A549 (cell line): Measurements from ENCODE around the gene OPRL1. TPM values are rescaled to one million over a fixed set of nuclear protein-coding genes. Genes with fewer than 3 reads are reported as not detected.

ENCODE experiments used
- ATAC-seq, 2 experiments: fragments of 200-7000 bp in 1 of 2; fragments of >200 bp in 1 of 2; cut with Nextera tagmentation in 1 of 2; cut with Tn5 transposase in 1 of 2; 3 replicates each; pipeline versions ENCODE4 v1.8.0 to v1.9.1; 2018 to 2020; ENCODE audit warnings: mild to moderate bottlenecking in 1 of 2, moderate library complexity in 1 of 2
- CTCF ChIA-PET: fragments of 300-600 bp; sonication (Branson Sonifier 250); formaldehyde crosslinking; extraction: SDS; loops from one replicate; lab custom pipeline; 2021; ENCODE audit warnings: antibody characterized with exemption, inconsistent platforms; lab: Yijun Ruan, JAX
- POLR2A ChIA-PET: fragments of 350-600 bp; formaldehyde crosslinking; extraction: SDS; loops from one replicate; lab custom pipeline; 2021; ENCODE audit warnings: antibody characterized with exemption, inconsistent platforms; lab: Yijun Ruan, JAX
- DNase-seq, 2 experiments: peaks; one replicate each; pipeline versions ENCODE4 v3.0.0 to v3.0.0-alpha.2; 2011 to 2016; ENCODE audit warnings: low read depth in 1 of 2, low spot score in 1 of 2
- FAIRE-seq: peaks from 2 replicates; lab custom pipeline; 2011; peaks lifted over from hg19 to GRCh38; lab: Jason Lieb, UNC
- H3K27ac ChIP-seq, 2 experiments: fragments of >200 bp; sonication (Bioruptor Twin); formaldehyde crosslinking; 3 replicates each; pipeline ENCODE4 v1.5.1; 2016 to 2017
- H3K4me1 ChIP-seq: fragments of >200 bp; sonication (Bioruptor Twin); formaldehyde crosslinking; 3 replicates; pipeline ENCODE4 v1.6.1; 2016
- H3K4me2 ChIP-seq: fragments of >200 bp; sonication (Bioruptor Twin); formaldehyde crosslinking; 3 replicates; pipeline ENCODE4 v1.6.1; 2016
- H3K4me3 ChIP-seq: fragments of >200 bp; sonication (Bioruptor Twin); formaldehyde crosslinking; 3 replicates; pipeline ENCODE4 v1.5.1; 2016
- H3K9me3 ChIP-seq: fragments of >200 bp; sonication (Bioruptor Twin); formaldehyde crosslinking; 3 replicates; pipeline ENCODE4 v1.6.1; 2016
- ATOH8 ChIP-seq: fragments of 250-450 bp; sonication (Bioruptor Pico); IDR thresholded peaks from 2 replicates; pipeline ENCODE4 v1.5.0; 2020; ENCODE audit warnings: low read depth, mild to moderate bottlenecking, moderate library complexity
- BCL3 ChIP-seq: fragments of >200 bp; sonication (Bioruptor Twin); formaldehyde crosslinking; IDR thresholded peaks from 3 replicates; pipeline ENCODE4 v1.6.1; 2016
- CEBPB ChIP-seq, 2 experiments: fragments of >200 bp in 1 of 2; sonication (Bioruptor Twin) in 1 of 2; formaldehyde crosslinking in 1 of 2; IDR thresholded peaks; 2 replicates each; pipeline ENCODE4 v1.6.1; 2012 to 2016
- CHD4 ChIP-seq: fragments of 200-600 bp; sonication (generic); IDR thresholded peaks from 2 replicates; pipeline ENCODE4 v1.6.1; 2016; ENCODE audit warnings: antibody characterized with exemption, mild to moderate bottlenecking, borderline replicate concordance
- E2F6 ChIP-seq: IDR thresholded peaks from 2 replicates; pipeline ENCODE4 v1.6.1; 2012; ENCODE audit warnings: low read depth, borderline replicate concordance
- EP300 ChIP-seq, 2 experiments: fragments of >200 bp; sonication (Bioruptor Twin); formaldehyde crosslinking; IDR thresholded peaks; 2 replicates in 1 of 2; 3 replicates in 1 of 2; pipeline ENCODE4 v1.6.1; 2016 to 2017
- GATA3 ChIP-seq: IDR thresholded peaks from 2 replicates; pipeline ENCODE4 v1.6.1; 2012; ENCODE audit warnings: borderline replicate concordance
- HOXA7 ChIP-seq: fragments of 250-450 bp; sonication (Bioruptor Pico); IDR thresholded peaks from 2 replicates; pipeline ENCODE4 v1.5.0; 2020; ENCODE audit warnings: mild to moderate bottlenecking, moderate library complexity
- HOXB5 ChIP-seq: fragments of 250-450 bp; sonication (Bioruptor Pico); IDR thresholded peaks from 2 replicates; pipeline ENCODE4 v1.5.0; 2020; ENCODE audit warnings: mild to moderate bottlenecking, moderate library complexity
- KDM1A ChIP-seq: fragments of 200-600 bp; sonication (generic); IDR thresholded peaks from 2 replicates; pipeline ENCODE4 v1.6.1; 2016; ENCODE audit warnings: low read depth, mild to moderate bottlenecking
- NR3C1 ChIP-seq: fragments of >200 bp; sonication (Bioruptor Twin); formaldehyde crosslinking; IDR thresholded peaks from 3 replicates; pipeline ENCODE4 v1.6.1; 2017
- RAD21 ChIP-seq, 2 experiments: fragments of >200 bp in 1 of 2; sonication (Bioruptor Twin) in 1 of 2; formaldehyde crosslinking in 1 of 2; IDR thresholded peaks in 1 of 2; conservative IDR thresholded peaks in 1 of 2; 2 replicates in 1 of 2; 3 replicates in 1 of 2; pipeline ENCODE4 v1.6.1; 2012 to 2018; ENCODE audit warnings: inconsistent platforms in 1 of 2
- RARB ChIP-seq: fragments of 250-450 bp; sonication (Bioruptor Pico); IDR thresholded peaks from 2 replicates; pipeline ENCODE4 v1.8.0; 2021; ENCODE audit warnings: mild to moderate bottlenecking, moderate library complexity
- RCOR1 ChIP-seq: fragments of 150-350 bp; IDR thresholded peaks from 2 replicates; pipeline ENCODE4 v1.6.1; 2014; ENCODE audit warnings: antibody characterized with exemption, low read length, low read depth
- SMC3 ChIP-seq: fragments of >200 bp; sonication (Bioruptor Twin); formaldehyde crosslinking; IDR thresholded peaks from 3 replicates; pipeline ENCODE4 v1.6.1; 2018; ENCODE audit warnings: inconsistent platforms
- ZC3H11A ChIP-seq: fragments of 450-650 bp; IDR thresholded peaks from 2 replicates; pipeline ENCODE4 v1.6.1; 2014; ENCODE audit warnings: antibody characterized with exemption, mild to moderate bottlenecking
- ZNF302 ChIP-seq: fragments of 250-450 bp; sonication (Bioruptor Pico); IDR thresholded peaks from 2 replicates; pipeline ENCODE4 v1.9.0; 2021; ENCODE audit warnings: inconsistent platforms, mild to moderate bottlenecking, moderate library complexity
- ZSCAN20 ChIP-seq: fragments of 250-450 bp; sonication (Bioruptor Pico); IDR thresholded peaks from 2 replicates; pipeline ENCODE4 v1.8.0; 2022; ENCODE audit warnings: mild to moderate bottlenecking, moderate library complexity
- WGBS: methylation state at CpG from one replicate; pipeline ENCODE4 v1.1.6; 2017; ENCODE audit errors: missing lambda C conversion rate; 5-methylcytosine and 5-hydroxymethylcytosine counted together
- polyA plus RNA-seq, 4 experiments: library from polyadenylated mRNA; depleted of rRNA in 3 of 4; stranded (reverse); fragments of >200 nt; fragmentation: RNase III in 1 of 4; extraction: RNeasy Plus Mini Kit Qiagen cat#74134 plus additional on column Dnase treatment in 1 of 4; gene quantifications; 2 replicates in 3 of 4; 3 replicates in 1 of 4; pipeline ENCODE4 v1.2.3, GENCODE V29; 2011 to 2017
- TF ChIP-seq, protein P1 (sequence below): fragments of 450-650 bp; IDR thresholded peaks from 2 replicates; pipeline ENCODE4 v1.6.1; 2014; ENCODE audit warnings: antibody characterized with exemption
- TF ChIP-seq, protein P2 (sequence below): fragments of >200 bp; sonication (Bioruptor Twin); formaldehyde crosslinking; IDR thresholded peaks from 3 replicates; pipeline ENCODE4 v1.5.1; 2016
- TF ChIP-seq, protein P3 (sequence below): IDR thresholded peaks from 2 replicates; pipeline ENCODE4 v1.6.1; 2012

Gene OPRL1
- polyA plus RNA-seq, 2 of the 4 experiments (the other 2 are of a cell fraction), result 0.54 to 1.2 TPM

GRCh38 chr20:64056889-64057627 lies 22.8 kb upstream of the OPRL1 start:
- no peak for TF ChIP-seq ZNF302
- Histone ChIP-seq H3K9me3 (no peaks in the 10 kb centered on the region), H3K4me3 (no peak overlapping the region), H3K27ac (peak overlapping the region in 1 of 2 experiments; percentile 75; a peak in 3 of 6 replicates), H3K4me1 (peaks cover 42% of the 10 kb centered on the region), H3K4me2 (no peak overlapping the region)
- no peak for FAIRE-seq
- ChIA-PET CTCF (interaction anchor here (0.7 to 7.2 kb wide), 28 partner anchors 10 to 428 kb away, joined by 3 to 143 read pairs (median 4); partner anchors contain the start of genes C20orf204, LKAAEAR1, NPBWR2 and PRPF6), POLR2A (no interaction called here)
- WGBS, result 79% methylated on average over 29 of the region's 39 CpGs
- no peak for DNase-seq
- ATAC-seq, result peak in 1 of 2 experiments; percentile 8; a peak in 3 of 6 replicates

DNA sequence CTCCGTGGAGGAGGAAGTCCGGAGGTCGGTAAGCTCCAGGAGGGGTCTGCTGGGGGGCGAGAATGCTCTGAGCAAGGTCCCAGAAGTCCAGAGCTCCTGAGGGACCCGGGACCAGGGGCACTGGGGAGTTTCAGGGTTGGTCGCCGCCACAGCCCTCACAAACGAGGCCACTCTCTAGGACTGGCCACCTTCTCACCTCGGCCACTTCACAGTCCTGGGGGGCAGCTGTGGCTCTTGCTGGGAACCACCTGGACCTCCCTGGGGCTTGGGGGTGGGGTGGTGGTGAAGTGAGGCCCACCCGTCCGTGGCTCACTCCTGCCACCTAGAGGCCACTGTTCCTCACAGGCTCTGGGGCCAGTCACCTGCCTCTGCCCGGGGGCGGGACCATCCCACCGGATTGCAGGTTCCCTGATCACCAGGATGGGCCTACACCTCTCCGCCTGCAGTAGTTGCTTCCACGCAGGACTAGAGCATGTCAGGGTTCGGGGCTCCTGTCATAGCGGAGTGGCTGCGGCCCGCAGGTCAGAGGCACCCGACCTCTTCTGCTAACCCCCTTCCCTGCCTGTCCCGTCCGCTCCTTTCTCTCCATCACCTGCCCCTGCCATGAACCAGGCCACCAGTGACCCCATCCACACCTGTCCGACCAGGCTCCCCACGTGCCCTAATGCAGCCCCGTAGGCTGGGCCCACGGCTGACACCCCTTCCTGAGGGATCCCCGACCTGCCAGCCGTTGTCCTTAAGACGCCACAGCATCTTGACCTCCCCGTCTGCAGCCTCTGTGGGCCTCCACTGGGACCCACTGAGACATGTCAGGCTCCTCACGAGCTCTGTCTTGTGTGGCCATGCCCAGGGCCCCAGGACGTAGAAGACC lies 22.0 kb upstream of the OPRL1 start:
- Histone ChIP-seq H3K4me2 (peak overlapping the region; percentile 25; the same call in 1 of the 3 replicates), H3K9me3 (no peaks in the 10 kb centered on the region), H3K4me3 (no peak overlapping the region), H3K4me1 (peaks cover 47% of the 10 kb centered on the region), H3K27ac (peak overlapping the region; percentile 9 to 75; a peak in 4 of 6 replicates)
- ATAC-seq, result peak; percentile 64 to 82
- POLR2A ChIA-PET, result no interaction called here
- FAIRE-seq, result no peak
- WGBS, result 43% methylated on average over 26 of the region's 33 CpGs
- TF ChIP-seq ZSCAN20 (CRISPR knock-in tag), result no peak
- no peak for TF ChIP-seq E2F6
- no peak for TF ChIP-seq ZC3H11A
- no peak for TF ChIP-seq HOXA7 (CRISPR knock-in tag)
- peak; percentile 60 for TF ChIP-seq SMC3
- TF ChIP-seq, protein P1, sequence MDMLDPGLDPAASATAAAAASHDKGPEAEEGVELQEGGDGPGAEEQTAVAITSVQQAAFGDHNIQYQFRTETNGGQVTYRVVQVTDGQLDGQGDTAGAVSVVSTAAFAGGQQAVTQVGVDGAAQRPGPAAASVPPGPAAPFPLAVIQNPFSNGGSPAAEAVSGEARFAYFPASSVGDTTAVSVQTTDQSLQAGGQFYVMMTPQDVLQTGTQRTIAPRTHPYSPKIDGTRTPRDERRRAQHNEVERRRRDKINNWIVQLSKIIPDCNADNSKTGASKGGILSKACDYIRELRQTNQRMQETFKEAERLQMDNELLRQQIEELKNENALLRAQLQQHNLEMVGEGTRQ, result no peak
- no peak for TF ChIP-seq CHD4
- TF ChIP-seq NR3C1, result no peak
- no peak for TF ChIP-seq BCL3
- TF ChIP-seq HOXB5 (CRISPR knock-in tag), result no peak
- TF ChIP-seq RAD21 (conservative IDR thresholded peaks at IDR 0.05 in 1 of 2, IDR thresholded peaks at IDR 0.05 in 1 of 2), result peak; percentile 83 to 87
- no peak for TF ChIP-seq RCOR1
- no peak for TF ChIP-seq KDM1A
- TF ChIP-seq RARB, result no peak
- TF ChIP-seq, protein P2, sequence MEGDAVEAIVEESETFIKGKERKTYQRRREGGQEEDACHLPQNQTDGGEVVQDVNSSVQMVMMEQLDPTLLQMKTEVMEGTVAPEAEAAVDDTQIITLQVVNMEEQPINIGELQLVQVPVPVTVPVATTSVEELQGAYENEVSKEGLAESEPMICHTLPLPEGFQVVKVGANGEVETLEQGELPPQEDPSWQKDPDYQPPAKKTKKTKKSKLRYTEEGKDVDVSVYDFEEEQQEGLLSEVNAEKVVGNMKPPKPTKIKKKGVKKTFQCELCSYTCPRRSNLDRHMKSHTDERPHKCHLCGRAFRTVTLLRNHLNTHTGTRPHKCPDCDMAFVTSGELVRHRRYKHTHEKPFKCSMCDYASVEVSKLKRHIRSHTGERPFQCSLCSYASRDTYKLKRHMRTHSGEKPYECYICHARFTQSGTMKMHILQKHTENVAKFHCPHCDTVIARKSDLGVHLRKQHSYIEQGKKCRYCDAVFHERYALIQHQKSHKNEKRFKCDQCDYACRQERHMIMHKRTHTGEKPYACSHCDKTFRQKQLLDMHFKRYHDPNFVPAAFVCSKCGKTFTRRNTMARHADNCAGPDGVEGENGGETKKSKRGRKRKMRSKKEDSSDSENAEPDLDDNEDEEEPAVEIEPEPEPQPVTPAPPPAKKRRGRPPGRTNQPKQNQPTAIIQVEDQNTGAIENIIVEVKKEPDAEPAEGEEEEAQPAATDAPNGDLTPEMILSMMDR, result peak; percentile 74
- TF ChIP-seq EP300 (IDR thresholded peaks at IDR 0.05), result no peak
- no peak for TF ChIP-seq GATA3
- TF ChIP-seq CEBPB (IDR thresholded peaks at IDR 0.05), result no peak
- TF ChIP-seq ATOH8 (CRISPR knock-in tag), result no peak
- TF ChIP-seq, protein P3, sequence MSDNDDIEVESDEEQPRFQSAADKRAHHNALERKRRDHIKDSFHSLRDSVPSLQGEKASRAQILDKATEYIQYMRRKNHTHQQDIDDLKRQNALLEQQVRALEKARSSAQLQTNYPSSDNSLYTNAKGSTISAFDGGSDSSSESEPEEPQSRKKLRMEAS, result no peak
- CTCF ChIA-PET, result interaction anchor here (0.6 to 7.2 kb wide), 31 partner anchors 9 to 520 kb away, joined by 3 to 143 read pairs (median 5); partner anchors contain the start of genes C20orf204, LKAAEAR1, NPBWR2 and PRPF6
- peak; percentile 69 to 90 for DNase-seq
